Caco-2 (cell line): Measurements from ENCODE around the gene SAFB. TPM values are rescaled to one million over a fixed set of nuclear protein-coding genes. Genes with fewer than 3 reads are reported as not detected.

ENCODE experiments used
- BruUV-seq: library from RNA; stranded (reverse); fragments of 400-500 nt; replicated peaks from 2 replicates; lab custom pipeline; 2021; lab: Mats Ljungman, UMichigan
- CTCF ChIA-PET: fragments of 300-600 bp; sonication (Branson Sonifier 250); formaldehyde crosslinking; loops from one replicate; lab custom pipeline; 2022; ENCODE audit warnings: antibody characterized with exemption; lab: Charles Lee
- POLR2A ChIA-PET: fragments of 300-600 bp; sonication (Branson Sonifier 250); formaldehyde crosslinking; loops from one replicate; lab custom pipeline; 2022; ENCODE audit warnings: antibody characterized with exemption; lab: Charles Lee
- DNase-seq, 2 experiments: peaks; one replicate each; pipeline versions ENCODE4 v3.0.0 to v3.0.0-alpha.2; 2020 to 2022
- H3K27me3 ChIP-seq: replicated peaks from 2 replicates; pipeline ENCODE4 v1.6.0; 2011; ENCODE audit warnings: low read length; ENCODE audit not compliant: control insufficient read depth, insufficient read depth
- H3K36me3 ChIP-seq: 2 replicates; pipeline ENCODE4 v1.5.1; 2011; ENCODE audit warnings: low read length; ENCODE audit not compliant: control insufficient read depth, insufficient read depth
- H3K4me1 ChIP-seq: fragments of 250-450 bp; sonication (Bioruptor Pico); 2 replicates; pipeline ENCODE4 v1.5.1; 2020; ENCODE audit warnings: mild to moderate bottlenecking
- H3K4me3 ChIP-seq: 2 replicates; pipeline ENCODE4 v1.5.1; 2011; ENCODE audit warnings: low read depth, mild to moderate bottlenecking, control low read depth, low read length
- H3K9me3 ChIP-seq: fragments of 250-450 bp; sonication (Bioruptor Pico); 2 replicates; pipeline ENCODE4 v1.5.1; 2020; ENCODE audit warnings: mild to moderate bottlenecking, moderate library complexity
- H3K27ac Mint-ChIP-seq: one replicate; pipeline ENCODE4 v1.8.0; 2022; ENCODE audit warnings: mixed read lengths; ENCODE audit not compliant: unreplicated experiment
- H3K27me3 Mint-ChIP-seq: one replicate; pipeline ENCODE4 v1.8.0; 2022; ENCODE audit warnings: mixed read lengths; ENCODE audit not compliant: insufficient read depth, unreplicated experiment
- H3K36me3 Mint-ChIP-seq: one replicate; pipeline ENCODE4 v1.8.0; 2022; ENCODE audit warnings: mild to moderate bottlenecking, mixed read lengths; ENCODE audit not compliant: insufficient read depth, unreplicated experiment
- H3K4me1 Mint-ChIP-seq: one replicate; pipeline ENCODE4 v1.8.0; 2022; ENCODE audit warnings: low read depth, mixed read lengths; ENCODE audit not compliant: unreplicated experiment
- H3K4me3 Mint-ChIP-seq: one replicate; pipeline ENCODE4 v1.8.0; 2022; ENCODE audit warnings: mild to moderate bottlenecking, moderate library complexity, mixed read lengths; ENCODE audit not compliant: unreplicated experiment
- H3K9me3 Mint-ChIP-seq: one replicate; pipeline ENCODE4 v1.8.0; 2022; ENCODE audit warnings: mixed read lengths; ENCODE audit not compliant: unreplicated experiment
- CTCF ChIP-seq, 2 experiments: fragments of 200-600 bp in 1 of 2; IDR thresholded peaks; 1 replicate in 1 of 2; 2 replicates in 1 of 2; pipeline versions ENCODE4 v1.5.1 to v1.8.0; 2011 to 2022; ENCODE audit warnings: antibody characterized with exemption in 1 of 2, control low read depth in 1 of 2, inconsistent platforms in 1 of 2, low read depth in 1 of 2, low read length in 1 of 2, mild to moderate bottlenecking in 1 of 2, moderate library complexity in 1 of 2; ENCODE audit not compliant: insufficient read depth in 1 of 2, severe bottlenecking in 1 of 2, unreplicated experiment in 1 of 2
- intact Hi-C: fragments of 100-400 bp; cut with micrococcal nuclease; formaldehyde crosslinking; loops from one replicate; pipeline ENCODE4 v1.10.0; 2022; ENCODE audit not compliant: unreplicated experiment
- total RNA-seq: library from RNA; stranded (reverse); gene quantifications from 2 replicates; pipeline ENCODE4 v1.2.3, GENCODE V29; 2022

SAFB gene
- total RNA-seq, 1 experiment from 2014 or later, result 120 TPM

- no peaks in the 10 kb centered on the region for H3K4me1 ChIP-seq
- peak; percentile 96 to 98 for DNase-seq
- Mint-ChIP-seq H3K27me3 (no peaks in the 10 kb centered on the region), H3K27ac (peak within 1 kb of the TSS; percentile 97), H3K9me3 (no peaks in the 10 kb centered on the region), H3K4me3 (peak within 1 kb of the TSS; percentile 99), H3K4me1 (no peaks in the 10 kb centered on the region), H3K36me3 (peaks cover 58% of the 10 kb centered on the region)
- H3K36me3 ChIP-seq, result peaks cover 7% of the 10 kb centered on the region
- ChIA-PET POLR2A (interaction anchor here (0.5 to 2.0 kb wide), 11 partner anchors 15 to 1220 kb away, joined by 3 to 24 read pairs (median 5); partner anchors contain the start of genes CATSPERD, LONP1, SAFB and SAFB2), CTCF (interaction anchor here (0.7 to 1.5 kb wide), 7 partner anchors 18 to 114 kb away, joined by 3 to 9 read pairs (median 4); partner anchors contain the start of genes CATSPERD, SAFB and SAFB2)
- no TSS peak for BruUV-seq
- H3K4me3 ChIP-seq, result peak within 1 kb of the TSS; percentile 90
- TF ChIP-seq CTCF (IDR thresholded peaks at IDR 0.05; ENCODE audit: insufficient read depth in 1 of 2, low read depth in 1 of 2, low read length in 1 of 2, severe bottlenecking in 1 of 2, unreplicated experiment in 1 of 2), result peak; percentile 84 to 89
- H3K9me3 ChIP-seq, result no peaks in the 10 kb centered on the region
- no peaks in the 10 kb centered on the region for H3K27me3 ChIP-seq
- intact Hi-C loops, result no loop called here
These were observed 67.5 kb downstream of the SAFB start, which contains the start of gene RPL36 for GRCh38 chr19:5690125-5690954. TSS of gene RPL36 (plus strand) at chr19:5690295. CDS start at chr19:5690508, 213 bp downstream.

GRCh38 chr19:5690955-5691821 is 68.3 kb downstream of the SAFB start:
- H3K4me3 ChIP-seq, result peak overlapping the region; percentile 90
- Mint-ChIP-seq H3K36me3 (peaks cover 66% of the 10 kb centered on the region), H3K4me1 (no peaks in the 10 kb centered on the region), H3K9me3 (no peaks in the 10 kb centered on the region), H3K27me3 (no peaks in the 10 kb centered on the region), H3K4me3 (peak overlapping the region; percentile 99), H3K27ac (peak overlapping the region; percentile 97)
- H3K36me3 ChIP-seq, result peaks cover 7% of the 10 kb centered on the region
- H3K9me3 ChIP-seq, result no peaks in the 10 kb centered on the region
- BruUV-seq, result TSS peak; percentile 86
- H3K4me1 ChIP-seq, result no peaks in the 10 kb centered on the region
- POLR2A ChIA-PET, result interaction anchor here (0.6 to 1.4 kb wide), 4 partner anchors 8 to 221 kb away, joined by 3 to 5 read pairs (median 4); no protein-coding TSS in a partner anchor
- TF ChIP-seq CTCF (IDR thresholded peaks at IDR 0.05; ENCODE audit: insufficient read depth in 1 of 2, low read depth in 1 of 2, low read length in 1 of 2, severe bottlenecking in 1 of 2, unreplicated experiment in 1 of 2), result no peak
- intact Hi-C loops, result no loop called here
- CTCF ChIA-PET, result no interaction called here
- no peak for DNase-seq
- no peaks in the 10 kb centered on the region for H3K27me3 ChIP-seq
